Measurements from ENCODE around the gene ZP3. TPM values are rescaled to one million over a fixed set of nuclear protein-coding genes. Genes with fewer than 3 reads are reported as not detected.

Gene ZP3
- polyA plus RNA-seq, 1 of the 3 experiments (the other 2 are of a cell fraction): 5.4 TPM

- peaks cover 9 to 22% of the 10 kb centered on the region in 2 experiments; a peak in 3 of 4 replicates for H3K4me1 ChIP-seq (ENCODE audit: control insufficient read depth in 1 of 2, insufficient read depth in 2 of 2, low read depth in 1 of 2, low read length in 1 of 2)
- H3K27me3 ChIP-seq (ENCODE audit: insufficient read depth): no peaks in the 10 kb centered on the region
- POLR2A ChIA-PET: interaction anchor here (0.7 to 1.3 kb wide), 2 partner anchors 32 to 33 kb away, joined by 3 read pairs; partner anchors contain the start of gene YWHAG
- peaks cover 8% of the 10 kb centered on the region for H3F3A ChIP-seq (replicated peaks; ENCODE audit: insufficient read depth)
- no peaks in the 10 kb centered on the region for H4K20me1 ChIP-seq (ENCODE audit: insufficient read depth)
- CTCF ChIA-PET: interaction anchor here (1.1 kb wide), 1 partner anchor 34 kb away, joined by 3 read pairs; the partner anchor contains the start of gene YWHAG
- H3K9ac ChIP-seq: no peak overlapping the region; the same call in 1 of the 2 replicates
- DNase-seq: no peak
- no peaks in the 10 kb centered on the region for H3K36me3 ChIP-seq (replicated peaks in 1 of 2; ENCODE audit: control insufficient read depth in 1 of 2, insufficient read depth in 2 of 2, low read length in 1 of 2)
- peak overlapping the region; percentile 57 to 62; a peak in 2 of 4 replicates for H3K4me3 ChIP-seq (ENCODE audit: low read depth in 2 of 2, low read length in 1 of 2)
- WGBS (ENCODE audit: low lambda C conversion rate): 51% methylated on average over 12 of the region's 12 CpGs
- no peak for TF ChIP-seq SMC3 (IDR thresholded peaks at IDR 0.05; ENCODE audit: low read depth, low read length)
- no peak for TF ChIP-seq MAX (IDR thresholded peaks at IDR 0.05; ENCODE audit: low read depth)
- TF ChIP-seq POLR2AphosphoS5 (IDR thresholded peaks at IDR 0.05; ENCODE audit: low read depth, low read length): peak; percentile 71; the same call in 1 of the 2 replicates
- H3K27ac ChIP-seq (ENCODE audit: low read depth in 2 of 2, low read length in 1 of 2): peak overlapping the region in 1 of 2 experiments; percentile 40; a peak in 1 of 4 replicates
- H3K79me2 ChIP-seq (ENCODE audit: insufficient read depth): no peaks in the 10 kb centered on the region
- H3K4me2 ChIP-seq: peak overlapping the region; percentile 87
- no peaks in the 10 kb centered on the region for H3K9me2 ChIP-seq
- peak overlapping the region; percentile 98 for H2AFZ ChIP-seq (ENCODE audit: low read depth)
- H3K9me3 ChIP-seq: no peaks in the 10 kb centered on the region
Measured at GRCh38 chr7:76392531-76393115, 32.1 kb upstream of the ZP3 start.

- peak; percentile 100 for DNase-seq
Measured at GRCh38 chr7:76393116-76394031, 31.4 kb upstream of the ZP3 start.

More at GRCh38 chr7:76393116-76394031, 31.4 kb upstream of the ZP3 start:
- Histone ChIP-seq H3K4me3 (ENCODE audit: low read depth in 2 of 2, low read length in 1 of 2) (peak overlapping the region; percentile 57 to 62), H3K79me2 (ENCODE audit: insufficient read depth) (no peaks in the 10 kb centered on the region), H2AFZ (ENCODE audit: low read depth) (peak overlapping the region; percentile 98), H3K9ac (peak overlapping the region; percentile 67), H3K4me2 (peak overlapping the region; percentile 87), H4K20me1 (ENCODE audit: insufficient read depth) (no peaks in the 10 kb centered on the region), H3K36me3 (replicated peaks in 1 of 2; ENCODE audit: control insufficient read depth in 1 of 2, insufficient read depth in 2 of 2, low read length in 1 of 2) (no peaks in the 10 kb centered on the region), H3K27me3 (ENCODE audit: insufficient read depth) (no peaks in the 10 kb centered on the region), H3K4me1 (ENCODE audit: control insufficient read depth in 1 of 2, insufficient read depth in 2 of 2, low read depth in 1 of 2, low read length in 1 of 2) (peaks cover 9 to 26% of the 10 kb centered on the region in 2 experiments; a peak in 3 of 4 replicates), H3F3A (replicated peaks; ENCODE audit: insufficient read depth) (peaks cover 5% of the 10 kb centered on the region), H3K27ac (ENCODE audit: low read depth in 2 of 2, low read length in 1 of 2) (peak overlapping the region; percentile 30 to 58; a peak in 2 of 4 replicates), H3K9me2 (no peaks in the 10 kb centered on the region), H3K9me3 (no peaks in the 10 kb centered on the region)
- POLR2A ChIA-PET: interaction anchor here (0.7 to 1.3 kb wide), 3 partner anchors 33 to 75 kb away, joined by 3 to 6 read pairs (median 3); partner anchors contain the start of gene YWHAG
- CTCF ChIA-PET: interaction anchor here (1.1 kb wide), 1 partner anchor 34 kb away, joined by 3 read pairs; the partner anchor contains the start of gene YWHAG
- WGBS (ENCODE audit: low lambda C conversion rate): 32% methylated on average over 26 of the region's 99 CpGs
- no peak for TF ChIP-seq RFX5 (IDR thresholded peaks at IDR 0.05; ENCODE audit: low read length)
- TF ChIP-seq, protein P1, sequence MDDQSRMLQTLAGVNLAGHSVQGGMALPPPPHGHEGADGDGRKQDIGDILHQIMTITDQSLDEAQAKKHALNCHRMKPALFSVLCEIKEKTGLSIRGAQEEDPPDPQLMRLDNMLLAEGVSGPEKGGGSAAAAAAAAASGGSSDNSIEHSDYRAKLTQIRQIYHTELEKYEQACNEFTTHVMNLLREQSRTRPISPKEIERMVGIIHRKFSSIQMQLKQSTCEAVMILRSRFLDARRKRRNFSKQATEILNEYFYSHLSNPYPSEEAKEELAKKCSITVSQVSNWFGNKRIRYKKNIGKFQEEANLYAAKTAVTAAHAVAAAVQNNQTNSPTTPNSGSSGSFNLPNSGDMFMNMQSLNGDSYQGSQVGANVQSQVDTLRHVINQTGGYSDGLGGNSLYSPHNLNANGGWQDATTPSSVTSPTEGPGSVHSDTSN (IDR thresholded peaks at IDR 0.05): no peak
- no peak for TF ChIP-seq FOSL2 (IDR thresholded peaks at IDR 0.05; ENCODE audit: borderline replicate concordance, low read depth)
- peak; percentile 41 for TF ChIP-seq GABPA (IDR thresholded peaks at IDR 0.05; ENCODE audit: low read depth)
- peak; percentile 92 for TF ChIP-seq MXI1 (IDR thresholded peaks at IDR 0.05; ENCODE audit: low read depth, low read length)
- TF ChIP-seq RAD21 (IDR thresholded peaks at IDR 0.05; ENCODE audit: low read length): no peak
- peak; percentile 98 for TF ChIP-seq MAX (IDR thresholded peaks at IDR 0.05; ENCODE audit: low read depth)
- TF ChIP-seq TCF12 (IDR thresholded peaks at IDR 0.05): no peak
- no peak for TF ChIP-seq GATA2 (CRISPR knock-in tag; IDR thresholded peaks at IDR 0.05)
- TF ChIP-seq MEF2A (IDR thresholded peaks at IDR 0.05; ENCODE audit: borderline replicate concordance, low read depth): no peak
- peak; percentile 70 for TF ChIP-seq POLR2AphosphoS5 (IDR thresholded peaks at IDR 0.05; ENCODE audit: low read depth, low read length)
- no peak for TF ChIP-seq IRF3 (IDR thresholded peaks at IDR 0.05; ENCODE audit: low read depth, low read length)
- TF ChIP-seq USF1 (IDR thresholded peaks at IDR 0.05; ENCODE audit: borderline replicate concordance, low read depth): peak; percentile 57; the same call in 1 of the 2 replicates
- TF ChIP-seq NRF1 (IDR thresholded peaks at IDR 0.05; ENCODE audit: low read depth, low read length): peak; percentile 99
- peak; percentile 14; the same call in 1 of the 2 replicates for TF ChIP-seq SIN3A (IDR thresholded peaks at IDR 0.05; ENCODE audit: borderline replicate concordance, low read depth, low read length)
- peak; percentile 44; the same call in 1 of the 2 replicates for TF ChIP-seq FOXJ3 (CRISPR knock-in tag; IDR thresholded peaks at IDR 0.05)
- TF ChIP-seq SMC3 (IDR thresholded peaks at IDR 0.05; ENCODE audit: low read depth, low read length): 0 out of 2 replicates have a peak, but pooled peaks have one; percentile 5
- TF ChIP-seq RXRA (IDR thresholded peaks at IDR 0.05; ENCODE audit: borderline replicate concordance, low read depth): no peak
- TF ChIP-seq RCOR1 (IDR thresholded peaks at IDR 0.05; ENCODE audit: low read length): no peak
- no peak for TF ChIP-seq JUND (IDR thresholded peaks at IDR 0.05)
- peak; percentile 49; the same call in 1 of the 2 replicates for TF ChIP-seq TAF1 (IDR thresholded peaks at IDR 0.05; ENCODE audit: borderline replicate concordance, low read depth, low read length)

Data from SK-N-SH (cell line).